Middle frontal gyrus (tissue), 1 donor: Measurements from ENCODE around the gene THSD4.

Source experiments
- DNase-seq: peaks from one replicate; pipeline ENCODE4 v3.0.0-alpha.2; 2015; ENCODE audit warnings: low spot score; ENCODE audit errors: extremely low spot score

Gene THSD4

DNA sequence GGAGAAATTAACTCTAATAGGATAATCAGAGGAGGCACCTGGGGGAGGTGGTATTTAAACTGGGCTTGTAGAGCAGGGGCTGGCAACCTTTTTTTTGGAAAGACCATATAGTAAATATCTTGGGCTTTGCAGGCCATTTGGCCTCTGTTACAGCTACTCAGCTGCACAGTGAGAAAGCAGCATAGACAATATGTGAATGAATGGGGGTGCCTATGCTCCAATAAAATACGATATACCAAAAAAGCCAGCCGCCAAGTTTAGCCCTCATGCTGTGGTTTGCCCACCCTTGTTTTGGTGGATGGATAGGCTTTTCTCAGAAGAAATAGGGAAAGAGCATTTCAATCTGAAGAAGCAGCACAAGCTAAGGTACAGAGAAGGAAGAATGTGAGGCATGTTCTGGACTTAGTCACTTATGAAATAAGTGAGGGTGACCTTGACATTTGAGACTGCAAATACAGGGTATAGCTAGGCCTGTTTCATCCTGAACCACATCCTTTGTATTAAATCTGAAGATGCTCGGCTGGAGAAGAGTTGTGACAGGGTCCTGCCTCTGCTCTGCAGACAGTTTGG is 564.0 kb downstream of the THSD4 start:
- no peak for DNase-seq

GRCh38 chr15:71679793-71680353 is 564.6 kb downstream of the THSD4 start:
- DNase-seq = no peak

DNA sequence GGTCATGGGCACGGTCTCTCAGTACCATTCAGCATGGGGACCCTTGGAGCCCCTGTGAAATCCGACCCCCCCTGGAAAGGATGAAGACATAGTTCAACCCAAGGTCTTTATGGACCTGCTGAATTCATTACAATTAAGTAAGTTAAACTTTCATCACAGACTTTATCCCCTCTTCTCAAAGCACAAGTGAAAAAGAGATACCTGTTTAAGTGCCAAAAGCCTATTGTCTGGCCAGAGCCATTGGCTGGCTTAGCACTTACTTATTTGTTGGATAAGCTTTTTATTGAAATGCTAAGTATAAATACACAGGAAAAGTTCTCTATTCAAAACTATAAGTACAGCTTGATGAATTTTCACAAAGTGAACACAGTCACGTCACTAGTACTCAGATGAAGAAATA is 566.7 kb downstream of the THSD4 start:
- no peak for DNase-seq

GRCh38 chr15:71683411-71684274 is 568.4 kb downstream of the THSD4 start:
- DNase-seq = no peak

GRCh38 chr15:71685420-71685993 is 570.2 kb downstream of the THSD4 start:
- DNase-seq = no peak

DNA sequence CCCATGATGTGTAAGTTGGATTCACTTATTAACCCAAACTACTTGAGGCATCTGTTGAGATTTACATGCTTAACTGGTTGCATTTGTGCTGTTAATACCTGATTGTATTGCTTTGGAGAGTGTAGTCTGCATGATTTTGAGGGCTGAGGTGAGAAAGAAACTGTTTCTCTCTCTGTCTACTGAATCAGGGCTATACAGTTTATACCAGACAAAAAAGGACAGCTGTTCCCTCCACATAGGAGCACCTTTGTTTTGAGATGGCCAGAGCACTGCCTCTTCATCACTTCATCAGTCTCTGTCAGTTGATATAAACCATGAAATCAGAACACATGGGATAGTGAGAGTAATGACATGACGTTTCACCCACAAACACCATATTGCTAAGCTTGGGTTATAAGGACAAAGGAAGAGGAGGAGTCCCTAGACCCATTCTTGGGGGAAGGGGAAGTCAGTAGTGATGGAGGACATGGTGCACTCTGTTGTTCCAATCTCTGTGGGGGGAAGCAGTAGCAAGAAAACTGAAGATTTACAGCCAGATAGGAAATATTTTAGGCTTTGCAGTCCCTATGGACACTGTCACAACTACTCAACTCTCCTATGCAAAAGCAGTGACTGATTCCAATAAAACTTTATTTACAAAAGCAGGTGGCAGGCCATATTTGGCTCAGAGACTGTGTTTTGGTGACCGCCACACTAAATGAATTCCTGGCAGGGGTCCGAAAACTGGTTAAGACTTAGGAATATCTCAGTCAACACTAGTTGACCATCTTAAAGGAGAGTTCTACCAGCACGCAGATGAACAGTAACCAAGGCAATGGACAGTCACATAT is 571.2 kb downstream of the THSD4 start:
- DNase-seq = no peak

DNA sequence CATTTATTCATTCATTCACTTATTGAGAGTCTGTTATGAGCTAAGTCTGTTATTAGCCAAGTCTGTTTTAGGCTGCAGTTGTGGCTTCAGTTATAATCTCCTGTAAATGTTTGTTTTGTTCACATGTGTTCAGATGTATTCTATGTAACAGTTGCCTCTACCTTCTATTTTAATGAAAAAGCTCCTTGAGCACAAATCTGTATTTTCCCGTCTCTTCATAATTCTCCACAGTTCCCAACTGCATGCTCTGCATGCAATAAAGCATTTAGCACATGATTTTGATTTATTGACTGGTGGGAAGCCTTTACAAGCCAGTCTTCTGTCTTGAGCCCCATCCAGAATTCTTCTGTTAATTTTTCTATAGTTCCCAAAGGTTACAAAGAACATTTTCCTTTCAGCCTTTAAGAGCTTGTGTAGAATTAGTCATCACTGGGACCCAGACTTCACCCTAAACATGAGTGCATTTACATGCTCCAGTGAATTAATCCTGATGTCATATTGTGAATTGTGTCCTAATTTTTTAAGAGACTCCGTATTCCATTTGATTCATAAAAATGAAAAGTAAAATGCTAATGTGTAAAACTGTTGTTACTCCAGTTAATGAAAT is 572.7 kb downstream of the THSD4 start:
- DNase-seq = no peak

- DNase-seq = no peak
These were observed 573.3 kb downstream of the THSD4 start for GRCh38 chr15:71688509-71689094.

GRCh38 chr15:71691081-71691457 is 575.8 kb downstream of the THSD4 start:
- no peak for DNase-seq

- no peak for DNase-seq
These were observed 576.5 kb downstream of the THSD4 start for GRCh38 chr15:71691458-71692417.

GRCh38 chr15:71697236-71697635 is 582.0 kb downstream of the THSD4 start:
- no peak for DNase-seq

DNA sequence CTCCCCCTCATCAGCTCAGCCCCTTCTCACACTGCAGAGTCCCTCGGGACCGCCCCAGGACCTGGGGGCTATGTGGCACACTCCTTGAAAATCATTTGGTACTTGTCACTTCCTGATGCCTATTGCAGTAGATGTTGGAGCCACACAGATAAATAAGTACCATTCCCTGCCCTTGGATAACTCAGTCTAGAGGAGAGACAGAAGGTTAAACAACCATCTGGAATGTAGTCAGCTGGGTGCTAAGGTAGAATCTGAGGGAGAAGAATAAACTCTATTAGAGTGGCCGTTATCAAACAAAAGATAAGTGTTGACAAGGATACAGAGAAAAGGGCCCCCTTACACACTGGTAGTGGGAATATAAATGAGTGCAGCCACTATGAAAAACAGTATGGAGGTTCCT is 582.8 kb downstream of the THSD4 start:
- DNase-seq = no peak

- no peak for DNase-seq
These were observed 583.5 kb downstream of the THSD4 start for GRCh38 chr15:71698742-71699141.

GRCh38 chr15:71699977-71700376 is 584.7 kb downstream of the THSD4 start:
- DNase-seq = no peak

GRCh38 chr15:71701808-71702207 is 586.5 kb downstream of the THSD4 start:
- no peak for DNase-seq

DNA sequence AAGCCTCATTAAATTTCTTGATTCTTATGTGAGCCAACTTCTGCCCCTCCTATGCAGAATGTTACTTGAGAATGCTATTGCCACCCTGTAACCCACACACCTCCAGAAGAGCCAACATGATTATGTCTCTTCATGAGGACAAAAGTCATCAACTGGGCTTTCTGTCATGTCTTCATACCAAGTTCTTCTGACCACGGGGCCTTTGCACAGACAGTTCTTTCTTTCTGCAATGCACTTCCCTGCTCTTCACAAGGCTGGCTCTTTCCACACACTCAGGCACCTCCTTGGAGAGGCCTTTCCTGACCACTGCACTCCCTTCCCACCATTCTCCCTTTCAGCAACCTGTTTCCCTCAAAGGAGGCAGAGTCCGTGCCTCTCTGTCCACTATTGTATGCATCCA is 587.2 kb downstream of the THSD4 start:
- DNase-seq = no peak

GRCh38 chr15:71705151-71705550 is 589.9 kb downstream of the THSD4 start:
- DNase-seq = no peak

- DNase-seq = no peak
These were observed 591.4 kb downstream of the THSD4 start for GRCh38 chr15:71706461-71707229.
